CD4-positive, alpha-beta T cell treated with Interleukin-17A for 4 hours (primary cell): ENCODE data around the gene N4BP2L2.

Experiments used
- DNase-seq: peaks from one replicate; pipeline ENCODE4 v3.0.0-alpha.2; 2020; ENCODE audit warnings: mixed read lengths

The N4BP2L2 gene

DNA sequence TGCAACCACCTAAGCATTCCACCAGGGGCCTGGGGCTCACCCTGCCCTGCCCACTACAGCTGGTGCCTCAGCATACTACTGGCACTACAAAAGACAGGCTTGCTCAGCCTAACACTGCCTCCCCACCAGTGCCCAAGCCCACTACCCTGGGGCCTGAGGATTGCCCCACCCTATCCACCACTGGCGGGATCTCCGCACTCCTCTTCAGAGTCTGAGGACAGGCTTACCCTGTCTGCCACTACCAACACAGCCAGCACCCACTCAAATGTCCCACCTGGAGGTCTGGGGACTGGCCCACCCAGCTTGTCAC, 83.0 kb downstream of the N4BP2L2 start:
- no peak for DNase-seq

DNA sequence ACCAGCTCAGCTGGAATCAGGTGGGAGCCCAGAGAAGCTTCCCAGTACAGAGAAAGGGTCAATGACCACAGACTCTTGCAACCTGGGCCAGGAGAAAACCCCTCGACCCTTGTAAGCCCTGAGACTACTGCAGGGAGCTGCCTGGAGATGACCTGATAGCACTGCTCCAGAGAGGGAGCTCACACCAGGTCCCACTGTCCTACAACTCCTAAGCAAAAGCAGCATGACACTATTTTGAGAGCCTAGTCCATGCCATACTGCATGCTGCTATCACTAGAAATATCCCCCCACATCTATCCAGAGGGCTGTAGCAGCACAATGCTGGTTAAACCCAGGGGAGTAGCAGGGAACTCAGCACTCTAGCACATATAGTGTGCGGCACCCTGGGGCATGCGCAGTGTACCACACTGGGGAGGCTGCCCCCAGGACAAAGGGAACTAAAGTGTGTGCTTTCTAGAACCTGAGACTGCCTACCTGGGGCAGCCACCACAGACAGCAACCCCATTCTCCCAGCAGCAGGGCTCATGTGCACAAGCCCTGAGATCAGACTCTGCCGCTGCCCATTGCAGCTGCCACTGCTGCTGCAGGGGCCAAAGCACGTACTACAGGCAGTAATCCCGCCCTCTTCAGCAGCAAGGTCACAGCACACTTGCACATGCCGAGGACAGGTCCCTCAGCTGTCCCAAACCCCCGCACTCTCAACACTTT, 83.6 kb downstream of the N4BP2L2 start:
- no peak for DNase-seq

DNA sequence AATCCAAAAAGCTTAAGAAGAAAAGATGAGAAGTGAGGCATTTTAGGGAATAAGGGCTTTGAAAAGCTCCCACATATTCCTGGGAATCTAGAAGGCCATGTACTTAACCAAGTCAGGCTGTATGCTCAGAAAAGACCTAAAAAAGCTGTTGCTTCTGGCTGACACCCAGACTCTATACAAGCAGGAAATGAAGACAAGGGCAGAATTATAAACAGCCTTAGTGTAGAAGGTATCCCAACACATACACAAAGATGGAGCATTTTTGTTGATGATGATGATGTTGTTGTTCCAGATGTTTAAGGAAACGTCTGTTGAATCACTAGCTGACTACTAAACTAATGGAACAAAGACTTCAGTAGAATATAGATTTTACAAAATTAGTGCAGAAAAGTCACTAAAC, 84.6 kb downstream of the N4BP2L2 start:
- no peak for DNase-seq

DNA sequence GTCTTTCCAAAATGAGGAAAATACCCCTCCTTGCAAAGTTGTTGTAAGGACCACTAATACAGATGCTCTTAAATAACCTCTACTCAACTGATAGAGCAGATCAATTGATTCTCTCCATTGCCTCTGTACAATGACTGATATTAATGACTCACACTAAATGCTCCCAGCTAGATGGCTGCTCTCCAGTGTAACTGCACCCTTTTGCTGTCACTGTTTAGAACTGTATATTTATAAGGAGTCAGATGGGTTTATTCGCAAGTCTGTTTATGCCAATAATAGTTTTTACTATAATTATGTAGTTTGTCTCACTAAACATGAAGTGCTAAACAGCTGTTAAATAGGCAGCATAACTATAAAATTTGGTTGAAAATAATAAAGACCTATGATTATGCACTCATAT, 89.6 kb downstream of the N4BP2L2 start:
- DNase-seq = no peak

DNA sequence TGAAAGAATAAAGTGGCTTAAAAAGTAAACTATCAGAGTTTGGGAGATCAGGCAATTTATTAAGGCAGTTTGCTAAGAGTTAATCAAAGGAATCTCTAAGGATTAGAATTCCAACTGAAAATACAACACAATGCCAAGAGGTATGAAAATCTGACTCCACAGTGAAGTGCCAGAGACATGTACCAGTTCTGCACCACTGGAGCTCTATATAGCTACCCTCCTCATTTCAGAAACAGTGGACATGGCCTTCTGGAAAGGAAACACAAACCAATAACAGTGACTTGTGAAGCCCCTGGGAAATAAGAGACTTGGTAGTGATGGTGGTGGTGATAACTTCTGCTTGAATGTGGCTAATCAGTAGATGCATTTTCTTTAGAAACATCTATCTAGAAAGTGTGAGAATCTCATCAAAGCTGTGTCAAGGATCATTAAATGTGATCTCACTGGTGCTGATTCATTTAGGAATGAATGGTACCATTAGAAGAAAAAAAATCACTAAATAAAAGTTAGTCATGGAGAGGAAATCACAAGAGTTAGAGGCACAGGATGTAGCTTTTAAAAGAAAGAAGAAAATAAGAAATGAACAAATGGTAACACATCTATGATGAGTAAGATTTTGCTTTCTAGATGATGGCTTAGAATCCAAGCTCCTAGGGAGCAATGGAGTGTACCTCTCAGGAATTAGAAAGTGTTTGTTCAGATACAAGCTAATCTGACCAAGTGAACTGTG, 90.5 kb downstream of the N4BP2L2 start:
- no peak for DNase-seq

DNA sequence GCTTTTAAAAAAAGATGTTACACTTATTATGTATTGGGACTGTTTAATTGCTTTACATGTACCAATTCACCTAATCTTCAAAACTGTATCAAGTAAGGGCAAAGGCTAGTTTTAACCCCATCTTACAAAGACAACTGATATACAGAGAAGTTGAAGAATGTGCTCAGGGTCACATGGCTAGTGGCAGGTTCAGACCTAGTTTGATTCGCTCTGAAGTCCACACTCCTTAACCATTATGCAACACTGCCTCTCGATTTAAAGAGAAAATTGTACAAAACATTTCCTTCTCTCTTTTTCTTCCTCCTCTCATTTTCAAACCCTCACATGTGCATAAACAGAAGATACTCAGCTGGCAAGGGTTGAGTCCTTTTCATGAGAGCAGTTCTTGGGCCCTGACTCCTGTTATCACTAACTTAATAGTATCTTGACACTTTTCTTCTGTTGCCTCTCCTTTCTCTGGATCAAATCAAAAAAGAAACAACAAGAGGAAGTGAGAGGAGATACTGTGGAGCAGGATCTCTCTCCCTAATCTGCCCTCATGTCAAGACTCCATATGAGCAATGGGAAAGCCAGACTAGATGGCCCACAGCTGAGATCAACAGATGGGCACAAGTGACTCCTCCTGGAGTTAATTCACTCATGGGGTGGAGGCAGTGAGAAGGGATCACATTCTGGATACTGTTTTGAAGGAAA, 91.7 kb downstream of the N4BP2L2 start:
- no peak for DNase-seq

DNA sequence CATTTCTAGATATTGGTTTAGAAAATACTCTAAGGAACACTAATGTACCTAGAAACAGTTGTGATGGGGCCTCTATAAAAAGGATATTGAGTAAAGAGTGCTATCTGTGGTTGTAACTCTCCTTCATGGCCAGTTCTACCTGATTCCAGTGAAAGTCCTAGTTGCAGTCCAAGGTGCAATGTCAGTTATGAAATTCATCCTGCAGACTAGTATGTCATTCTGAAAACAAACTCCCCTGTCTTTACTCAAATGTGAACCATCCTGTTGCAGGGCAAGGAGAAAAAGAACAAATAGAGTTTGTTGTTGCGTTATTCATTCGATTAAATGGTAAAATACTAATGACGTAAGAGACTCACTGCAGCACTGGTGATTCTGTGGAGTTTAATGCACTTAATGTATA, 92.4 kb downstream of the N4BP2L2 start:
- DNase-seq = no peak

DNA sequence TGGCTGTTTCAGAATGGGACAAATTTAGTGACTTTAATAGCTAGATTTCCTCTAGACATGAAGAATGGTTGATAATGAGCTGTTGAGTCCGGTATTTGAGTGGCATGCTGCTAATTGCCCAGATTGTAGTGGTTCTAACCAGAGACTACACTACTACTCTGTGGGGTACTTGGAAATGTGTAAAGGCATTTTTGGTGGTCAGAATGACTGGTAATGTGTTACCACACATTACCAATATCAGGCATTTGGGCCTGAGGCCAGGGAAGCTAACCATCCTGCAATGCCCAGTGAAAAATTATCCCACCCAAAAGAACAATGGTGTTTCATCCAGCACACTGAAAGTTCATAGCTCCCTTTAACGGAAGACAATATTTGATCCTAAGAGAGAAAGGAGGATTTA, 93.1 kb downstream of the N4BP2L2 start:
- no peak for DNase-seq

DNA sequence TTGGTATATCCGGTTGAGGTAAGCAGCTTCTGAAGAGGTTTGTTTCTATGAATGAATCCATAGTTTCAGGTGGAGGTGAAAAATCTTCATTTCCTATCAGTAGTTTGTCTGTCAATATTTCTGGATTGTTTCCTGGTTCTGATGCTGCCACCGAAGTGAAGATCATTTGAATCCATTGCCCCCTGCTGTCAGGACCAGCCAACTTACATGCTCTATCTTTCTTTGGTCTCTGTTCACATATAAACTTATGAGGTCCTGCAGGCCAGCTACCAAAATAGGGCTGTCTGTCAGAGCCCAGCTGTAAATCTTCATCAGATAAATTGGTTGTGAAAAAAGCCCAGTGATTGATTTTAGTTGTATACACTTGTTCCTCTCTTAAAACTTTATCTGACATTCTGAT, 95.5 kb downstream of the N4BP2L2 start:
- DNase-seq = peak; percentile 63

DNA sequence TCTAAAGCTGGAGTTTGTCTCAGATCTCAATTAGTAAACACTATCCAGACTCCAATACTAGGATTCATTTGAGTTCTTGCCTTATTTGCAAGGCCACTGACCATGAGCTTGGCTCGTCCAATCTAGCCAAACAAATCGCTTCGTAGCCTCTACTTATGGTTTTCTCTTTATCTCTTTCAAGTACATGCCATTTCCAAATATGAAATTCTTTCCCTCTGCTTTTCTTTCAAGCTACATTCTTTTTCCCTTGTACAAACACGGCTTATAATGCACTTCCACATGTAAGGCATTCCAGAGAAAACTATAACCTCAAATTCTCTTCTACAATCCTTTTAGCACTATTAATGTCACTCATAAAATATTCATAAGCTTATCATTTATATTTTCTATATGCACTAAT, 99.7 kb downstream of the N4BP2L2 start:
- DNase-seq = no peak

DNA sequence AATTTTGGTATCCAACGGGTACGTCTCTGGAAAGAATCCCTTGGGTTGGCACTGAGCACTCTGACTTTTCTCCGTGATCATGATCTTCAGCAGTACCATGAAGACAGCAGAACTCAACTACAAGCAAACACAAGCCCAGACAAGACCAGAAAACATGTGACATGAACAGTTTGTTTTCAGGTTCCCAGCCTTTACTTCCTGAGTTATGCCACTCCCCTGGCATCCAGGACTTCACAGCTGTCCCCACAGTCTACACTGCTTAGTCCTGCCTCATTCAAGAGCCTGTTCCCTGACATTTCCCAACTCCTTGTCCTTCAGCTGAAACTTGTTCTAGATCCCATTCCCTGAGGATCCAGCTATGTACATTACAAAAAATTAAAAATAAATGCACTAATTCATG, 105.7 kb downstream of the N4BP2L2 start:
- DNase-seq = no peak

DNA sequence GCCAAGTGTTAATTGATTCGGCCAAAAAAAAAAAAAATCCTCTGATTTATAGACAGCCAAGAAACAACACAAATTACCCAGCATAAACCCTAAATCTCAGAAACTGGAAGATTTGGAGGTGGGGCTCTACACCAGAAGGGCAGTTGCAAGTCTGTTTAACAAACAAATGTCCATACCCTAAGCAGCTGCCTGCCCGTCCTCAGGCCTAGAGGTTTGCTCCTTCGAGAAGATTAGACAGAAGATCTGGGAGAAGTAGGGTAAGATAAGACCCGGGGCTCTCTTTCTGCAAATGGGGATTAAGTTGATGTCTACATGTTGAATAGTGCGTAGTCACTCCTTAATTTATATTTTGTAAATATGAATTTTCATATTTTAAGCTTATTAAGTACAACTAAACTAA, 107.2 kb downstream of the N4BP2L2 start:
- no peak for DNase-seq

DNA sequence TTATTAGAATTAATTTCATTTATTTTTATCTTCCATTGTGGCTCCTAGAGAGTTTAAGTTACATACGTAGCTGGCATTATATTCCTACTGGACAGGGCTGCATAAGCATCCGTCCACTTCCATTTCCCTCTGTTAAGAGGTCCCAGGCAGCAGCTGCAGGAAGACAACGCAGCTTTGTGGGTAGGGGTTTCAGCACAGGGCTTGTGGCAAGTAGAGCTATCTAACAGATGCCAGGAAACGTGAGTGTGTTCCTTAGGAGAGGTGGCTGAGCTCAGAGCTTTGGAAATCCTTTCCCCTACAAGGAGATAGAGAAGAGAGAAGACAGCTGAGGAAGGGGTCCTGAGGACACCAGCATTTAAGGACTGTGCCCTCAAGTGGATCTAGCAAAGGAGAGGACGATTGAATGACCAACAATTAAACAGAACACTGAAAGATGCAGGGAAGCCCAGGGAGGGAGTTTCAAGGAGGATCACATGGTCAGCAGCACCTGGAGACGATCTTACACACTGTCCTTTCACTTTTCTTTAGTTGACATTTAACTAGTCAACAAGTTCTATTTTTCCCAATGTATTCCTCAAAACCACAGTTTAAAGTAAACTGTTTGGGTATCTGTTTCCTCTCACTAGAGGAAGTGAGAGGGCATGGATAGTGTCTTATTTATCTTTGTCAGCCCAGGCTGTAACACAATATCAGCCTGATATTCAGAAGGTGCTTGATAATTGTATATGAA, 108.4 kb downstream of the N4BP2L2 start:
- no peak for DNase-seq

DNA sequence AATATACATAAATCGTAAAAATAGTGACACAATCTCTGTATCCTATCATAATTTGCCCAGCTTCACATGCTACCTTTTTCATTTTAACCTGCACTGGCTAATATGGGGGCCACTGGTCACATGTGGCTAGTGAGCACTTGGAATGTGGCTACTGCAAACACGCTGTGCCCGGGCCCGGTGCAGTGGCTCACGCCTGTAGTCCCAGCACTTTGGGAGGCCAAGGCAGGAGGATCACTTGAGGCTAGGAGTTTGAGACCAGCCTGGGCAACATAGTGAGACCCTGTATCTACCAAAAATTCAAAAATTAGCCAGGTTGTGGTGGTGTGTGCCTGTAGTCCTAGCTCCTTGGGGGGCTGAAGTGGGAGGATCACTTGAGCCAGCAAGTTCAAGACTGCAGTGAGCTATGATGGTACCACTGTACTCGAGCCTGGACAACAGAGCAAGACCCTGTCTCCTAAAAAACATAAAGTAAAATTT, 109.1 kb downstream of the N4BP2L2 start:
- no peak for DNase-seq

DNA sequence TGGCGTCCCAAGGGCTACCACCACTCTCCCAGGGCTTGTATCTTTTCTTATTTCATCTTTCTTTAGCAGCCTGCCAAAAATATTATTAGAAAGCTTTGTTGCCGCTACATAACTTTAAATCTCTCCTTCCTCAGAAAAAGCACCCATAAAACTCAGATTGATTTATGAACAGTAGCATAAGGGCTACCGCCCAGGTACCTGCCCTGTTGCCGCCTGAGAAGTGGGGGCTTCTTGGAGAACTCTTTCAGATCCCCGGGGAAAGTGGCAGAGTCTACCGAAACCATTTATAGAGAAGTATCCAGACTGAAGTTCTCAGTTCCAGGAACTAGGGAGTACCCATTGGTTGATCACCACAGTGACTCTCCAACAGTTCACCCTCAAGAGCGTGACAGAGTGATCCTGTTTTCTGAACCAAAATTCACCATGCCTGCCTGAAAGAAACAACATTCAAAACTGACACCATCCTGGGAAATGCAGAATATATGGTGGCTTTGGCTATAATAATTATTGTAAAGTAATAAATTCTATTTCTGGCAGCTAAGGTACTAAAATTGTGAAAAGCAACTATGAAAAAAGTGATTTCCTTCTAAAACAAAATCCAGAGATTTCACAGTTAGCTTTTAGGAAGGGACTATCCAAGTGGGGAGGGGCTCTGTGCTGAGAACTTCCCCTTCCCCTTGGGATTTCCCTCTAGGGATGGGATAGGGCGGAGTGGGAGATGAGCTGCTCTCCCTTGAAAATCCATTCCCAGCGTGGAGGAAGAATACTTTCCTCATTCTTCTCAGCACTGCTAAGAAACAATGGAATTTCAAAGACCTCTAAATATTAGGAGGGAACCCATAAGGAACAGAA, 109.8 kb downstream of the N4BP2L2 start:
- DNase-seq = no peak

DNA sequence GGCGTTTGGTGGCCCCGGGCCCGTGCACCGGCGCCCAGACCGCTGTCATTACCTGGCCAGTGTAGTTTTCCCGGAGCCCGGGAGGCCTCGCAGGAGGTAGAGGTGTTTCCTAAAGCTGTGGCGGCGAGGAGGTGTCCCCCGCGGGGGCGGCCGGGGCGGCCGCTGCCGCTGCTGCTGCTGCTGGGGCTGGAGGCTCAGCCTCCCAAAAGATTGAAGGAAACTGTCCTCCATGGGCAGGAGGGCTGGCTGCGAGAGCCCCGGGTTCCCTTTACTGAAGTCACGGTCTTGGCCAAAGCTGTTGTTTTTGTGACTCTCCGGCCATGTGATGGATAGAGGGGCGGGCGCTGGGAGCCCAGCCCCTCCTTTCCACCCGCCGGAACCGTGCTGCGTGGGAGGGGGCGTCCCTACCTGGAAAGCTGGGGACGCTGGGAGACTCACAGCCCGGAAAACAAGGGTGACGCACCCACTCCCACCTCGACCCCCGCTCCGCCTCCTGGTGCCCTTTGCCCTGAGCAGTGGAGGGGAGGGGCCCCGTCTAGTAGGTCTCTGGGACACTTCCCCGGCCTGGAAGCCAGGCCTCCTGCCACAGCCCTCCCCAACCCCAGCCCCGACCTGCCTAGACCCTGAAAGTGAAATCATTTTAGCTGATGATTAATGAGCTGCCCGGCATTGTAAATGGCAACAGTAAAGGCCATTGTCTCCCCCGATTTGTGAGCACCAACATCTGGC, 110.6 kb downstream of the N4BP2L2 start, which contains the start of gene N4BP2L1:
Gene N4BP2L1, minus strand, starts transcription at position 279 of the 729 bp plus-strand sequence. Its CDS starts 48 bp downstream, at position 231.
- DNase-seq = peak; percentile 89

DNA sequence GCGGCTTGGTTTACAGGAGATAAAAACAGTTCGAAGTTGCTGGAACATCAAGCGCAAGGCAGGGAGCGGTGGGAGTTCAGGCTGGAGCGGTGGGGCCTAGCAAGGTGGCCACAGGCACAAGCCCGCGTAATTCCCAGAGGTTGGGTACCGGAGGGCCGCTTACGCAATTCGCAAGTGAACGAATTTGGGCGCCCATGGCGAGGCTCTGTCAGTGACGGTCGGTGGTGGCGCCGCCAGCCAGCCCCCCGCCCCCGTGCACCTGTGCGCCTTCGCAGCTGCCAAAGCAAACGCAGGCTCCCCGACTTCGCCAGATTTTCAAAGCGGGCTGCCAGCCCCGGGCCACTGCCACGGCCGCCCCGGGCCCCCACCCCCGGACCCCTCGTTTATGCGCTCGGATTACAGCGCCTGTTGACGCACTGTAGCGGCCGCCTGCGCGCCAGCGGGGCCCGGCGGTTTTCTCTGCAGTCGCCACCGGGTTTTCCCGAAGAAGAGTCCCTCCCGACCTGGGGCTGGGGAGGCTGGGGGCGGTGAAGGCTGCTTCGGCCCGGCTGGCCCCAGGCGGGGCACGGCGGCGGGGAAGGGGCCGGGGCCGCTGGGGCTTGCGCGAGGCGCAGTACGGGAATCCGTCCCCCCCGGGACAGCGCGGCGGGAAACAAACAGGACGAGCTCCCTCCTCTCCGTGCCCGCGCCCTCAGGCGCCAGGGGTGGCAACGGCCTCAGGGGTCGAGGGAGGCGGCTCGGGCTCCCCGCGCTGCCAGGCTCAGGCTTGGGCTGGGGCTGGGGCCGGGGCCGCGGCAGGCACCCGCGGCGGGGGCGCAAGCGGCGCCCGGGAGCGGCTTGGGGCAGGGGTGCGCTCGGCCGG, 111.4 kb downstream of the N4BP2L2 start:
- peak; percentile 62 for DNase-seq

DNA sequence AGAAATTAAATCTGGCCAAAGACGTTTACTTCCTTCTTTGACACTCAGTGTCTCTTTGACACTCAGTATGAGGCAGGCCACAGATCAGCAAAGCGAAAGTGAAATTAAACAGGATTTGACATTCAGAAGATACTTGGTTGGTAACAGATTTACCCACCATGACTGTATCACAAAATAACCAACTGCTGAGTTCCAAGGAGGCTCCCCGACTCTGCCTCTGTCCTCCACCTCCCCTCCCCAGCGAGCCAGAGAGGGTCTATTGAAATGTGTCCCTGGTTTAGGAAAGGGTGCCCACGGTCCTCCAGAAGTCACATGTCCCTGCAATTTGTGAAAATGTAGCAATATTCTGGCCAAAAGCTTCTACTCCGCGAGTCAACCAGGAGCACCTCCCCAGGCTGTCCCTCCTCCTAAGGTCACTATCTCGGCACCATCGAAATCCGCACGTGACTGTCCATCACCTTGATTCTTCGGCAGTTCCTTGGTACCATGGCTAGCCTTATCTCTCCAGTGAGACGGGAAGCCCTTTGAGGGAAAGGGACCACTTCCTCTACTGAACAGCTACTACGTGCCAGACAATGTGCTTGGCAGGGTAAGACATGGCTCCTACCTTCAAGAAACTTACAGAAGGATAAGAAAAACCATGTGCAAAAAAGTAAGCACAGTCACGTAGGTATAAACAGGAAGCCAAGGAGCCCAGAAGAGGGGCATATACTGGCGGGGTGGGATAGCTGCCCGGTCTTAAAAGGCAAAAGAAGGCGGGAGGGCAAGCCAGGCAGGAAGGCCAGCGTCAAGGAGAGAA, 112.2 kb downstream of the N4BP2L2 start:
- peak; percentile 38 for DNase-seq

DNA sequence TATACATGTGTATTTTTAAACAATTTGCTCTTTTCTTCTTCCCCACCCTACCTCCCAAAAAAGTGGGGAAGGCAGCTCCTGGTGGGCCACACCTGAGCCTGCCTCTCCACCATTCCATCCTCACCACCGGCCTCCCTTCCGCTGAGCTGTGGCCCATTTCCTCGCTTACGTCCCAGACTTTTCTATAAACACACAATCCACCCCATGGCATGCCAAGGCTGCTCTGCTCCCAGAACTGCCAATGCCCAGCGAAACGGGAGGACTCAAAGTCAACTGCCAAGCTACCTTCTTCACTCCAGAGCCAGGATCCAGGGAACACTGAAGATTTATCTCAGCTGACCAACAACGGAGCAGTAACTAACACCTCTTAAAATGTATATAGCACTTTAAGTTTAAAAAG, 113.4 kb downstream of the N4BP2L2 start:
- DNase-seq = no peak

DNA sequence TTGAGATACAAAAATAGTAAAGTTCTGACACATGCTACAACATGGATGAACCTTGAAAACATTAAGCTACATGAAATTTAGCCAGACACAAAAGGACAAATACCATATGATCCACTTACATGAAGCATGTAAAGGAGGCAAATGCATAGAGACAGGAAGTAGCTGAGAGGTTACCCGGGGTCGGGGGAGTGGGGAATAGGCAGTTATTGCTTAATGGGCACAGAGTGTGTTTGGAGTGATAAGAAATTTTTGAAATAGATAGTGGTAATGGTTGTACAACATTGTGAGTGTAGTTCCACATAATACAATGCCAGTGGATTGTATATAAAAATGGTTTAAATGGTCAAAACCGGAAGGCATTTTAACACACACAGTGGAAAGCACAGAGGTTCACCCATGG, 115.0 kb downstream of the N4BP2L2 start:
- DNase-seq = peak; percentile 14
